Hepatocyte (in vitro differentiated cells): ENCODE data around the gene VEPH1. TPM values are rescaled to one million over a fixed set of nuclear protein-coding genes. Genes with fewer than 3 reads are reported as not detected.

Experiments used
- DNase-seq: peaks from one replicate; pipeline ENCODE4 v3.0.0-alpha.2; 2016; ENCODE audit warnings: low spot score
- H2AFZ ChIP-seq: fragments of 200-600 bp; sonication (generic); 2 replicates; pipeline ENCODE4 v1.6.0; 2016; ENCODE audit warnings: antibody characterized with exemption, mild to moderate bottlenecking
- H3K27ac ChIP-seq: fragments of 200-600 bp; sonication (generic); 2 replicates; pipeline ENCODE4 v1.5.1; 2016; ENCODE audit warnings: mild to moderate bottlenecking
- H3K27me3 ChIP-seq: fragments of 200-600 bp; sonication (generic); 2 replicates; pipeline ENCODE4 v1.6.1; 2016
- H3K36me3 ChIP-seq: fragments of 200-600 bp; sonication (generic); replicated peaks from 2 replicates; pipeline ENCODE4 v1.5.1; 2016; ENCODE audit warnings: low read depth; ENCODE audit not compliant: insufficient read depth
- H3K4me1 ChIP-seq: fragments of 200-600 bp; sonication (generic); 2 replicates; pipeline ENCODE4 v1.5.1; 2016; ENCODE audit warnings: mild to moderate bottlenecking, moderate library complexity; ENCODE audit not compliant: insufficient read depth
- H3K4me2 ChIP-seq: fragments of 200-600 bp; sonication (generic); 2 replicates; pipeline ENCODE4 v1.6.0; 2016
- H3K4me3 ChIP-seq: fragments of 200-600 bp; sonication (generic); 2 replicates; pipeline ENCODE4 v1.5.1; 2016; ENCODE audit warnings: mild to moderate bottlenecking
- H3K79me2 ChIP-seq: fragments of 200-600 bp; sonication (generic); 2 replicates; pipeline ENCODE4 v1.6.0; 2017; ENCODE audit warnings: mild to moderate bottlenecking
- H3K9me2 ChIP-seq: fragments of 200-600 bp; sonication (generic); replicated peaks from 2 replicates; pipeline ENCODE4 v1.6.0; 2017; ENCODE audit warnings: mild to moderate bottlenecking; ENCODE audit not compliant: insufficient read depth
- H3K9me3 ChIP-seq: fragments of 200-600 bp; sonication (generic); 2 replicates; pipeline ENCODE4 v1.5.1; 2016; ENCODE audit warnings: low read depth, mild to moderate bottlenecking
- H4K20me1 ChIP-seq: fragments of 200-600 bp; sonication (generic); 2 replicates; pipeline ENCODE4 v1.6.0; 2016; ENCODE audit warnings: mild to moderate bottlenecking; ENCODE audit not compliant: insufficient read depth, poor library complexity, severe bottlenecking
- EZH2 ChIP-seq: fragments of 200-600 bp; sonication (generic); IDR thresholded peaks from 2 replicates; pipeline ENCODE4 v1.6.1; 2016; ENCODE audit warnings: antibody characterized with exemption, mild to moderate bottlenecking, borderline replicate concordance
- EZH2phosphoT487 ChIP-seq: fragments of 200-600 bp; sonication (generic); IDR thresholded peaks from one replicate; pipeline ENCODE4 v1.6.1; 2018; ENCODE audit warnings: antibody characterized with exemption, mild to moderate bottlenecking, low read depth, moderate library complexity; ENCODE audit not compliant: unreplicated experiment, severe bottlenecking
- WGBS: methylation state at CpG from one replicate; pipeline ENCODE4 v1.1.6; 2016; ENCODE audit warnings: low lambda C conversion rate; ENCODE audit errors: missing lambda C conversion rate; 5-methylcytosine and 5-hydroxymethylcytosine counted together
- polyA plus RNA-seq: library from polyadenylated mRNA; unstranded; fragments of >200 nt; fragmentation: Nextera tagmentation; extraction: Ambion mirVana; gene quantifications from 2 replicates; pipeline ENCODE4 v1.2.1, GENCODE V29; 2016
- total RNA-seq: library from RNA; depleted of rRNA; stranded (reverse); fragments of >200 nt; gene quantifications from 2 replicates; pipeline ENCODE4 v1.2.3, GENCODE V29; 2014
- TF ChIP-seq, protein P1 (sequence below): fragments of 200-600 bp; sonication (generic); IDR thresholded peaks from 2 replicates; pipeline ENCODE4 v1.5.1; 2016; ENCODE audit warnings: antibody characterized with exemption, mild to moderate bottlenecking; ENCODE audit not compliant: poor library complexity

The VEPH1 gene
- total and polyA plus RNA-seq, 2 experiments from 2014 or later, result 2.5 to 4.7 TPM

- Histone ChIP-seq H3K9me2 (no peaks in the 10 kb centered on the region), H4K20me1 (no peaks in the 10 kb centered on the region)
- TF ChIP-seq EZH2 (no peak), EZH2phosphoT487 (no peak)
- TF ChIP-seq, protein P1, sequence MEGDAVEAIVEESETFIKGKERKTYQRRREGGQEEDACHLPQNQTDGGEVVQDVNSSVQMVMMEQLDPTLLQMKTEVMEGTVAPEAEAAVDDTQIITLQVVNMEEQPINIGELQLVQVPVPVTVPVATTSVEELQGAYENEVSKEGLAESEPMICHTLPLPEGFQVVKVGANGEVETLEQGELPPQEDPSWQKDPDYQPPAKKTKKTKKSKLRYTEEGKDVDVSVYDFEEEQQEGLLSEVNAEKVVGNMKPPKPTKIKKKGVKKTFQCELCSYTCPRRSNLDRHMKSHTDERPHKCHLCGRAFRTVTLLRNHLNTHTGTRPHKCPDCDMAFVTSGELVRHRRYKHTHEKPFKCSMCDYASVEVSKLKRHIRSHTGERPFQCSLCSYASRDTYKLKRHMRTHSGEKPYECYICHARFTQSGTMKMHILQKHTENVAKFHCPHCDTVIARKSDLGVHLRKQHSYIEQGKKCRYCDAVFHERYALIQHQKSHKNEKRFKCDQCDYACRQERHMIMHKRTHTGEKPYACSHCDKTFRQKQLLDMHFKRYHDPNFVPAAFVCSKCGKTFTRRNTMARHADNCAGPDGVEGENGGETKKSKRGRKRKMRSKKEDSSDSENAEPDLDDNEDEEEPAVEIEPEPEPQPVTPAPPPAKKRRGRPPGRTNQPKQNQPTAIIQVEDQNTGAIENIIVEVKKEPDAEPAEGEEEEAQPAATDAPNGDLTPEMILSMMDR, result no peak
Observed at GRCh38 chr3:157300094-157300493, 203.1 kb downstream of the VEPH1 start.

GRCh38 chr3:157297328-157297915, 205.8 kb downstream of the VEPH1 start:
- Histone ChIP-seq H3K4me3 (no peak overlapping the region), H3K79me2 (no peaks in the 10 kb centered on the region), H3K36me3 (no peaks in the 10 kb centered on the region), H3K4me1 (peaks cover 7% of the 10 kb centered on the region), H3K9me3 (no peaks in the 10 kb centered on the region), H4K20me1 (no peaks in the 10 kb centered on the region), H3K9me2 (no peaks in the 10 kb centered on the region), H3K4me2 (no peak overlapping the region), H2AFZ (no peak overlapping the region), H3K27me3 (no peaks in the 10 kb centered on the region), H3K27ac (no peak overlapping the region)
- WGBS, result 96% methylated on average over 6 of the region's 6 CpGs
- TF ChIP-seq EZH2 (no peak), EZH2phosphoT487 (no peak)
- TF ChIP-seq, protein P1, result no peak
- no peak for DNase-seq

More at GRCh38 chr3:157300094-157300493, 203.1 kb downstream of the VEPH1 start:
- H3K36me3 ChIP-seq, result no peaks in the 10 kb centered on the region
- no peak overlapping the region for H3K27ac ChIP-seq
- no peak overlapping the region for H2AFZ ChIP-seq
- H3K79me2 ChIP-seq, result no peaks in the 10 kb centered on the region
- no peaks in the 10 kb centered on the region for H3K27me3 ChIP-seq
- H3K9me3 ChIP-seq, result no peaks in the 10 kb centered on the region
- no peak for DNase-seq
- WGBS, result 68% methylated on average over 2 of the region's 2 CpGs
- H3K4me3 ChIP-seq, result no peak overlapping the region
- H3K4me1 ChIP-seq, result no peaks in the 10 kb centered on the region
- no peak overlapping the region for H3K4me2 ChIP-seq

GRCh38 chr3:157294953-157295352, 208.3 kb downstream of the VEPH1 start:
- H3K4me2 ChIP-seq, result no peak overlapping the region
- H3K27ac ChIP-seq, result no peak overlapping the region
- no peak overlapping the region for H3K4me3 ChIP-seq
- H3K9me2 ChIP-seq, result no peaks in the 10 kb centered on the region
- H4K20me1 ChIP-seq, result no peaks in the 10 kb centered on the region
- H3K79me2 ChIP-seq, result no peaks in the 10 kb centered on the region
- H2AFZ ChIP-seq, result no peak overlapping the region
- DNase-seq, result no peak
- no peaks in the 10 kb centered on the region for H3K27me3 ChIP-seq
- no peaks in the 10 kb centered on the region for H3K36me3 ChIP-seq
- H3K4me1 ChIP-seq, result peaks cover 18% of the 10 kb centered on the region
- H3K9me3 ChIP-seq, result no peaks in the 10 kb centered on the region
- TF ChIP-seq, protein P1, result no peak
- no peak for TF ChIP-seq EZH2
- TF ChIP-seq EZH2phosphoT487, result no peak
